ENCODE measurements around the gene GBX2.

The GBX2 gene

DNA sequence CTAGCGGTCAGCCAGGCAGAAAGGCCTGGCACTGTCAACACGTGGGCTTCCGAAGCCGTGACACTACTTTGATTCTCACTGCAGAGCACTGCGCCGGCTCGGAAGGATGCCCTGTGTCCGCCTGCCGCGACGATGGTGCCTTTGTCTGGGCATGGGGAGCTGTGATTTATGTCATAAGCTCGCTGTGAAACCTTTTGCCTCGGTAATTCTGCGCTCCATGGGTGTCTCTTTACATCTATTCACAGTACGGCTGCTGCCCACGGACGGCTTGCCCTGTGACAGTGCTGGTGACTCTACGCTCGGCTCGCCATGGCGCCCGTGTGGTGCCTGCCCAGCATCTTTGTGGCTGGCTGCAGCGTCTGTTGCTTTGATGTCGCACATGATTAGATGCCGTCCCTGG, 43.1 kb upstream of the GBX2 start:
- DNase-seq (ENCODE audit: low spot score), result no peak
- no peak overlapping the region for H3K27ac ChIP-seq
- TF ChIP-seq, protein P1, sequence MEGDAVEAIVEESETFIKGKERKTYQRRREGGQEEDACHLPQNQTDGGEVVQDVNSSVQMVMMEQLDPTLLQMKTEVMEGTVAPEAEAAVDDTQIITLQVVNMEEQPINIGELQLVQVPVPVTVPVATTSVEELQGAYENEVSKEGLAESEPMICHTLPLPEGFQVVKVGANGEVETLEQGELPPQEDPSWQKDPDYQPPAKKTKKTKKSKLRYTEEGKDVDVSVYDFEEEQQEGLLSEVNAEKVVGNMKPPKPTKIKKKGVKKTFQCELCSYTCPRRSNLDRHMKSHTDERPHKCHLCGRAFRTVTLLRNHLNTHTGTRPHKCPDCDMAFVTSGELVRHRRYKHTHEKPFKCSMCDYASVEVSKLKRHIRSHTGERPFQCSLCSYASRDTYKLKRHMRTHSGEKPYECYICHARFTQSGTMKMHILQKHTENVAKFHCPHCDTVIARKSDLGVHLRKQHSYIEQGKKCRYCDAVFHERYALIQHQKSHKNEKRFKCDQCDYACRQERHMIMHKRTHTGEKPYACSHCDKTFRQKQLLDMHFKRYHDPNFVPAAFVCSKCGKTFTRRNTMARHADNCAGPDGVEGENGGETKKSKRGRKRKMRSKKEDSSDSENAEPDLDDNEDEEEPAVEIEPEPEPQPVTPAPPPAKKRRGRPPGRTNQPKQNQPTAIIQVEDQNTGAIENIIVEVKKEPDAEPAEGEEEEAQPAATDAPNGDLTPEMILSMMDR (IDR thresholded peaks at IDR 0.05), result no peak
- H3K4me3 ChIP-seq, result no peak overlapping the region

DNA sequence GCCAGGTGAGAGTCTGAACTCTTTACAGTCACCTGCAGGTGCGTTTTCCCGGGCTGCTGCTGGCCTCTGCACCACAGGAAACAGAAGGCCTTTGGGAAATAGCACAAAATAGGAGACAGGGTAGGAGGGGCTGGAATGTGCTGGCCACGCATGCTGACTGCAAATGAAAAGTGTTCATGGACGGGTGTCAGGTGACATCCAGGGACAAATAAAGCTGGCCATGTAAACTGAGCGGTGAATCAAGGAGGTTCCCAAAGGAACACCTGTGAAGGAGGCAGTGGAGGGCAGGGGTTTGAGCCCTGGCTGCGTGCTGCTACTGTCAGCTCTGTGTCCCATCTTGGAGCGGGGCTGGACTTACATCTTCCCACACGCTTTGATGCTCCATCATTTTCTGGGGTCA, 42.4 kb upstream of the GBX2 start:
- TF ChIP-seq, protein P1 (IDR thresholded peaks at IDR 0.05), result no peak
- no peak for DNase-seq (ENCODE audit: low spot score)
- Histone ChIP-seq H3K4me3 (no peak overlapping the region), H3K27ac (no peak overlapping the region)

DNA sequence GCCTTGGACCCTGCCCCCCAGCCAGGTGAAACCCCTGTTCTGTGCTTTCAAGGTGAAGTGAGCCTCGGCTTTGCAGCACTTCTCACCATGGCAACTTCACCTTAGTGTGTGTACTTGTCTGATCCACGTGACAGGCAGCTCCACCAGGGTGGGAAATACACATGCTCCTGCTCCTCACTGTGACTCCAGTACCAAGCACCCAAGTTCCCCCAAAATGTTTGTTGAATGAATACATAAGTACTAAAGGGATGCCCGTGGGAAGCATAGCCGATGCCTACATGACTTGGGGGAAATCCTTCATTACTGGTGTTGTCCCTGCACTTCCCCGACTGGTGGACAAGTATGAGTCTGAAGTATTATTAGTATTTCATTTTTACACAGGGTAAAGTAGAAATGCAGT, 41.8 kb upstream of the GBX2 start:
- DNase-seq (ENCODE audit: low spot score), result peak; percentile 17
- Histone ChIP-seq H3K27ac (no peak overlapping the region), H3K4me3 (no peak overlapping the region)
- TF ChIP-seq, protein P1 (IDR thresholded peaks at IDR 0.05), result no peak

DNA sequence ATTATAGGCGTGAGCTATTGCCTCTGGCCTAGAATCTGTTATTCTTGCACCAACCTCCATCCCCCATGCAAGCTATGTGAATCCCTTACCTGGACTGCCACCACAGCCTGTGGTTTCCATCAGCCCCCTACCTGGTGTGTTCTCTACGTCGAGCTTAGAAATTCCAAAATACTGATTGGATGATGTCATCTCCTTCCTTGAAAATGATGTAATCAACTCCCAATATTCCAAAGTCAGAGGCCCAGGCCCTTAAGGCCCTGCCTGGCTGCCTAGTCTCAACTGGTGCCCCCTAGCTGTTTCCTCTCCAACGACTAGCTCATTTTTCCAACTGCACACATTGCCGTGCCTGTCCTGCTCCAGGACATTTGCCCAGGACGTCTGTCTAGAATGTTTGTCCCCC, 41.3 kb upstream of the GBX2 start:
- H3K27ac ChIP-seq, result no peak overlapping the region
- DNase-seq (ENCODE audit: low spot score), result peak; percentile 11
- TF ChIP-seq, protein P1 (IDR thresholded peaks at IDR 0.05), result no peak
- no peak overlapping the region for H3K4me3 ChIP-seq

DNA sequence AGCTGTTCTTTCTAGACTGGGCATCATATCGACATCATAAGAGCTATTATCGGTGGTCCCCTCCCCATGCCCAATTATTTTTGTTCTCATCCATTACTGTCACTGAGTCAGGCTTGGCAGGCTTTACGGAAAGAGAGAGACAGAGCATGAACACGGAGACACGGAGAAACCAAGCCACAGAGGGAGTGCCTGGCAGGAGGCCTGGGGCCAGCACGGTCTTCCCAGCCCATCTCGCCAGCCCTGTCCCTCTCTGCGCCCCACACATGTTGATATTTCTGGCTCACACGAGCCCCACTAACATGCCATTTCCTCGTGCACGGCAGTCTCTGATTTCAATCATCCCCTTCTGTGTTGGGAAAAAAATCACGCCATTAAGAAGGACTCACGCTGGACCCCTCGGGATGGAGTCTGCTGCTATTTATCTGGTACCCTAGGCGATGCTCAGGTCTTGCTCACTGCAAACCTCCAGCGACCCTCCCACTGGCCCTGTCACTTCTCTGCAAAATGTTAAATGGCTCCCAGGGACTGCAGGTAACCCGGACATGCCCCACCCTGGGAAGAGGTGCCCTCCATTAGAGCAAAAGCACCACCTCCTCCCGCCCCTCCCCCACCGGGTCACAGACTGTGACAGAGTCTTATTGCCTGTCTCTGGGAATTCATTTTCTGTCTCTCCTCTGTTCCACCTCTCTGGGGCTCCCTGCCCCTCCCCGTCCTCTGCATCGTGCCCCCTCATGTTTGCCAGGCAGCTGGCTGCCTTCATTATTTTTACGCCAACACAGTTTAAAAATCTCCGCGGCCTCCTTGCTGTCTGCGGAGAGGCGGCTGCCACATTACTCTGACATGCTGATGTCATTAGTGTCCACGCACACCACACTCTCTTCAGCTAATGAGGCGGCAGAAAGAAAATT, 40.1 kb upstream of the GBX2 start:
- no peak overlapping the region for H3K27ac ChIP-seq
- H3K4me3 ChIP-seq, result no peak overlapping the region
- TF ChIP-seq, protein P1 (IDR thresholded peaks at IDR 0.05), result no peak
- DNase-seq (ENCODE audit: low spot score), result peak; percentile 60

DNA sequence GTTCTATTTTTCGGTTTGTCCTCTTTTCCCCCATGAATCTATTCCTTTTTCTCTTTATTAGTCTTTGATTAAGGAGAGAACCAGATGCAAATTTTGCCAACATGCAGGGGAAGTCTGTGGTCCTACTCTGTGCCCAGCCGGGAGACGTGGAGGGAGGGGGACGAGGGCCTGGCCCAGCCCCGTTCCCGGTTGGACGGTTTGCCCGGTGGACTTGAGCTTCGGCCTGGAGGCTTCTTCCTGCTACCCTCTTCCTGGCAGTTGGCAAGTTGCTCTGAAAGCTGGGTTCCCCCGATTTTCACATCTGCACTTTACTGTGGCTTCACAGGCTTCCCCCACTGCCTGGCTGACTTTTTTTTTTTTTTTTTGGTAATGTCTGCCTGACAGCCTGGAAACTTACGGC, 39.3 kb upstream of the GBX2 start:
- peak; percentile 7 for DNase-seq (ENCODE audit: low spot score)
- TF ChIP-seq, protein P1 (IDR thresholded peaks at IDR 0.05), result no peak

More for the DNA sequence above, 39.3 kb upstream of the GBX2 start:
- H3K27ac ChIP-seq, result no peak overlapping the region
- no peak overlapping the region for H3K4me3 ChIP-seq
